HG02973 (cell line): ENCODE data around the gene ABHD17A.

Experiments
- ATAC-seq: cut with Tn5 transposase; IDR thresholded peaks from one replicate; pipeline ENCODE4 v1.9.1; 2021; ENCODE audit warnings: moderate library complexity; ENCODE audit not compliant: unreplicated experiment

ABHD17A gene

GRCh38 chr19:1885398-1886119 lies at the start of gene ABHD17A:
Gene ABHD17A (minus strand): TSS chr19:1885496. CDS start chr19:1881566, 3,930 bp downstream.
- peak; percentile 67 for ATAC-seq

DNA sequence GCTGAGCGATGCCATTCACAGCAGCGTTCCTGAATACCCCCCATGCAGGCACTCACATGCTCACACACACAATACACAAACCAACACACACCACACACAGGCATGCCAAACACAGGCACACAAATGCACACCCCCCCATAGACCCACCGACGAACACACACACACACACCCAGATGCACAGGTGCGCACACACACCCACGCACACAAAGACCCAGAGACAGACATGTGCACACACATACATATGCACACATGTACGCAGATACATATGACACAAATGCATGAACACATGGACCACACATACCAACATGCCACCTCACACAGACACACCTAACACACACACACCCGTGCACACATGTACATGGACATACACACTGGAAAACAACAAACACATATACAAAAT lies 48.6 kb upstream of the ABHD17A start:
- no peak for ATAC-seq

GRCh38 chr19:1933244-1933643 lies 47.9 kb upstream of the ABHD17A start:
- ATAC-seq = no peak

DNA sequence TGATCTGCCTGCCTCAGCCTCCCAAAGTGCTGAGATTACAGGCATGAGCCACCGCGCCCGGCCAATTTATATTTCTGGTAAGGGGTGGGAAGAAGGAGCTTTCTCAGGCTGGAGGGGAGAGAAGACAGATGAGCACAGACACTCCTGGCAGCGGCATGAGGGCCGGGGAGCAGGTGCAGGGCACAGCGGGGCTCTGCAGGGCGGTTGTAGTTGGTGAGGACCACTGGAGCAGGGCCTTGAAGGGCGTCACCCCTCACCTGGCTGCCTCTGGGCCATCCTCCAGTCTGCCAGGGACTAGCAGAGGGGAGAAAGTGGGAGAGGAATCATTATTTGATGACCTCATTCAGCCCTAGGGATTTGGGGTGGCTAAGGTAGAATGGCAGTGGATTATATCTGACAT lies 47.1 kb upstream of the ABHD17A start:
- no peak for ATAC-seq

DNA sequence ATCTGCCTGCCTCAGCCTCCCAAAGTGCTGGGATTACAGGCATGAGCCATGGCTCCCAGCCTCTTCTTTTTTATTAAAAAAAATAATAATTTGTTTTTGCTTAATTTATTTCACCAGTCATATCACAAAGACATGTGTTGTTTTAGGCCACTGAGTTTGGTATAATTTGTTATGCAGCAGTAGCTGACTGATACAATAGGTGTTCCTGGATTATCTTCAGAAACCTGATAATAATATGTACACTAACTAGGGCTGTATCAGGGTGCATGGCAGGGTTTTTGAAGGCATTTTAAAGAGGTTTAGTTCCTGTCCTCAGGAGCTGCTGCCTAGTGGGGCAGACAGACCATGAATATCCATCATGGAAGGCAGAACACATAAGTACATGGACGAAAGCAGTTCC lies 46.1 kb upstream of the ABHD17A start:
- ATAC-seq = no peak

GRCh38 chr19:1929021-1929742 lies 43.9 kb upstream of the ABHD17A start:
- no peak for ATAC-seq

DNA sequence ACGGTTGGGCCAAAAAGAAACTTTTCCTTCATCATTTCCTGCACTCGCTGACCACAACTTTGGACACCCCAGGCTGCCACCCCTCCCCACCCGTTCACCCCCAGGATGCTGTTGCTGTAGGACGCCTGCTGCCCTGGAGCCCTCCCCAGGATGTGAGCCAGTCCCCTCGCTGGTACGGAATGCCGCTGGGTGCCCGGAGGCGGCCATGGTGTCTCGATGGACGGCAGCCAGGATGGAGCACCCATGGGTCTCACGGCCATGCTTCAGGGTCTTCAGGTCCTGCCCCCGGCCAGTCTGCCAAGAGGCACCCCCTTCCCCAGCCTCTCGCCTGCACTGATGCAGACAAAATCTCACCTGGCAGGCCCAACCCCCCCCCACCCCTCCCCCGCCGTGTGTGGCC lies 40.2 kb upstream of the ABHD17A start:
- no peak for ATAC-seq

DNA sequence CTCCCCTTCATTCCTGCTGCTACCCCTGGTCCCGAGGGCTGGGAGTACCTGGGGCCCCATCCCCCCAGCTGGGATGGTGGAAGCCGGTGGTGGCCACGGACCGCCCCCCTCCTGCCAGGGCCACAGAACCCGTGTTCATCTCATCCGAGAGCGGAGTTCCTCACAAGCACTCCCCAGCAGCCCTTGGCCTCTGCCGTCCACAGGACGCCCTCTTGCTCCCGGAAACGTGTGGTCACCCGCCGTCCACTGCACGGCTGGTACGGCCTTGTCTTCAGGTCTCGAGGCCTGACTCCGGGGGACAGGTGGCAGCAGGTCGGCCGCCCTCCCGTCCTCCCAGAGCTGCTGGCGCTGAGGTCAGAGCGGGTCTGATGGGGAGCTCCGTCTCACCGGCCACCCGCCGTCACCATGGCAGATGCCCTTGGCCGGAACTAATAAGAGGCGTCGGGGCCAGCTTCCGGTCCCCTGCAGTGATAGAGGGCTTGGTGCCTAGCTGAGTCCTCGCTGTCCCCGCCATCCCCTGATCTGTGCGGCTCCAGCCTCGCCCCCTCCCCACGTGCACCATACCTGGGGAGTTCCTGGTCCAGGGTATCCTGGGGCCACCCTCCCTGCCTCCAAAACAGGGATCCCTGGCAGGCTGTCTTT lies 39.1 kb upstream of the ABHD17A start:
- no peak for ATAC-seq

DNA sequence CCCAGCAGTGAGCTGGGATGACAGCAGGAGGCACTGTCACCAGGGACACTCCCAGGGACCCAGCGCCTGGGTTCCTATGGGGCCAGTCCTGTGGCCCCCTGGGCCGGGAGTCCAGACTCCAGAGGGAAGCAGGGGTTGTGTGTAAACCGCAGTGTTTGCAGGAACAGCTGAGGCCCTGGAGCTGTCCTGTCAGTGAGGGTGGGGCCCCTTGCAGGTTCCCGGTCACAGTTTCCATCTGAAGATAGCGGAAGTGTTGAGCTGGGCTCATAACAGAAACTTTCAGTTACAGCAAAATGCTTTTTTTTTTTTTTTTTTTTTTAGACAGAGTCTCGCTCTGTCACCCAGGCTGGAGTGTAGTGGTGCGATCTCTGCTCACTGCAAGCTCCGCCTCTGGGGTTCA lies 38.0 kb upstream of the ABHD17A start:
- no peak for ATAC-seq

- no peak for ATAC-seq
These were observed 37.5 kb upstream of the ABHD17A start for GRCh38 chr19:1922803-1923202.

GRCh38 chr19:1921825-1922224 lies 36.5 kb upstream of the ABHD17A start:
- ATAC-seq = no peak

- ATAC-seq = no peak
These were observed 36.0 kb upstream of the ABHD17A start for GRCh38 chr19:1921326-1921725.

DNA sequence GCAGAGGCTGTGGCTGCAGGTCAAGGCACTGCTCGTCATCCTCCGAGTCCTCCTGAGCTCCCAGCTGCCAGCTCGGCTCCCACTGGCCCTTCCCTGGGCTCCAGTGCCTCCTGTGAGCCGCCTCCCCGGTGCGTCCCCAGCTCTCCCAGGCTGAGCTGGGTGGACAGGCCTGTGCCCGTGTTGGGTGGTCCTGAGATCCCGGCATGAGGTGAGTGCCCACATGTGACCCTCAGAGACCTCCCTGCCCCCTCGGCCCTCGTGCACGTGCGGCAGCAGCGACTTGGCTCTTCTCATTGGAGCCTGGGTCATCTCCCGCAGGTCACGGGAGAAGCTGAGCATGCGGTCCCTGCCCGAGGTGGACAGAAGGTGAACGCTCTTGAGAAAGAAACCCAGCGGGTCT lies 35.3 kb upstream of the ABHD17A start:
- ATAC-seq = no peak

DNA sequence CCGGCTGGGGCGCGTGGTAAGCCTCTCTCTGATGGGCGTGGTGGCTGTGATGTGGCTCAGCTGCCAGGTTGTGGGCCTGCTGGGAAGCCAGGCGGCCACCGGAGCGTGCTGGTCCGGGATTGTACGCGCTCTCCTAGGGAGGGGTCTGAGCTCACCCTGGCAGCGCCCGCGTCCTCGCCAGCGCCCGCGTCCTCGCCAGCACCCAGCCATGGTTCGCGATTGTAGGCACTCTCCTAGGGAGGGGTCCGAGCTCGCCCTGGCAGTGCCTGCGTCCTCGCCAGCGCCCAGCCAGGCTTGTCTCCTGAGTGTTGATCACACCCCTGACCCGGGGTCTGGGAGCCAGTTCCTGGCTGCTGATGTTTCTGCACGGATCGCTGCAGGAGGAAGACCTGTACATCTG lies 33.7 kb upstream of the ABHD17A start:
- no peak for ATAC-seq

GRCh38 chr19:1917926-1918325 lies 32.6 kb upstream of the ABHD17A start:
- ATAC-seq = no peak

GRCh38 chr19:1917146-1917545 lies 31.9 kb upstream of the ABHD17A start:
- ATAC-seq = no peak

- ATAC-seq = no peak
These were observed 29.6 kb upstream of the ABHD17A start for GRCh38 chr19:1914826-1915341.

DNA sequence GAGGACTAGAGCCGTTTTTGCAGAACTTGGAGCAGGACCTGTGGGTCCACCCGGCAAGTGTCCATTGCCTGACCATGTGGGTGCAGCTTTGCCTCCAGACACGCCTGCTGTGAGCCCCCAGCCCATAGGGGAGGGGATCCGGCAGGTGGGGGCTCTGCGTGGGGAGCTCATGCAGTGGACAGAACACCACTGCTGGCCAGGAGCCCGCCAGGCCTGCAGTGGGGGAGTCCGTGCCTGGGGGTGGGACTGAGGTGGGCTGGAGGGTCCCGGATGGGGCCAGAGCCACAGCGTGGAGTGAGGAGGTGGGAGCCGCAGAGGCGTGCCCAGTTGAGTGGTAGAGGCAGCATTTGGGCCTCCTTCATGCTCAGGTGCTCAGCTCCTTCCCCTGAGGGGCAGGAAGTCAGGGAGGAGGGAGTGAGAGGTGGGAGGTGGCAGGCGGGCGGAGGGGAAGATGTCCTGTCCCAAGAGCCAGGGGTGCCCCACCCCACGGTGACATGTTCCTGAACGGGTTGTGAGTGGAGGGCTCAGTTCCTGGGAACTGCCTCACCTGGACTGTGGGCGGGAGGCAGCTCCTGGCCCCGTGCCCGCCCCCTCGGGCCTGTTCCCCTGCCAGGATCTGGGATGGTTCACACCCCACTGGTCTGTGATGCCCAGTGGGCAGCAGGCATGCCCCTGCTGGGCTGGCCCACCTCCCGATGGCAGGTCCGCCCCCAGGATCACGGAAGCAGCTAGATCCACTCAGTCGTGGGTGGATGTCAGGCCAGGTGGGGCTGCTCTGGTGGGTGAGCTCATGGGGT lies 28.7 kb upstream of the ABHD17A start:
- ATAC-seq = no peak

DNA sequence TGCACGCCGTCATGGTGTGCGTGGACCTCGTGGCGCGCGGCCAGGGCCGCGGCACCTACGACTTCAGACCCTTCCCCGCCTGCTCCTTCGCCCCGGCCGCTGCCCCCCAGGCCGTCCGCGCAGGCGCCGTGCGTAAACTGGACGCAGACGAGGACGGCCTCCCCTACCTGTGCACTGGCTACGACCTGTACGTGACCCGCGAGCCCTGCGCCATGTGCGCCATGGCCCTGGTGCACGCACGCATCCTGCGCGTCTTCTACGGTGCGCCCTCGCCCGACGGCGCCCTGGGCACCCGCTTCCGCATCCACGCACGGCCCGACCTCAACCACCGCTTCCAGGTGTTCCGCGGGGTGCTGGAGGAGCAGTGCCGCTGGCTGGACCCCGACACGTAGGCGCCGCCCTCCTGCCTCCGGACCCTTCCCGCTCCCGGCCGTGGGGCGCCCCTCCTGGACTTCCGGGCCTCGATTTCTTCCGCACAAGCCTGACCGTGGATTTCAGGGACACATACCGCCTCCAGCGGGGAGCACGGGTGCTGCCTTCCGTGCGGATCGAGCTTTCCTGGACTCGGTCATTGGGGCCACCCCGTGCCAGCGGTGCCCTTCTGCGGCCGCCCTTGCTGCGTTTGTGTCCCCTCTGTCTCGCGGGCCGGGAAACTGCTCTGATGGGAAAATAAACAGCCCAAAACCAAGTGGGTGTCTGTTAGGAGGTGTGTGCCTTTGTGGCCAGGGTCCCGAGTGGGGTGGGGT lies 27.6 kb upstream of the ABHD17A start:
- ATAC-seq = no peak

DNA sequence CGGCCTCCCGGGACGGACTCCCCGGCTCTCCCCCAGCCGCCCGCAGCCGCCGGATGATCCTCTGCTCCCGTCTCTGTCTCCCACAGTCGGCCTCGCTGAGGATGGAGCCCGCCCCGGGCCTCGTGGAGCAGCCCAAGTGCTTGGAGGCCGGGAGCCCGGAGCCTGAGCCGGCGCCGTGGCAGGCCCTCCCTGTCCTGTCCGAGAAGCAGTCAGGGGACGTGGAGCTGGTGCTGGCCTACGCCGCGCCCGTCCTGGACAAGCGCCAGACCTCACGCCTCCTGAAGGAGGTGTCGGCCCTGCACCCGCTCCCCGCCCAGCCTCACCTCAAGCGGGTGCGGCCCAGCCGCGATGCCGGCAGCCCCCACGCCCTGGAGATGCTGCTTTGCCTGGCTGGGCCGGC lies 26.7 kb upstream of the ABHD17A start:
- ATAC-seq = no peak
